Measurements from ENCODE around the gene SEMA6A. TPM values are rescaled to one million over a fixed set of nuclear protein-coding genes. Genes with fewer than 3 reads are reported as not detected.

The SEMA6A gene
- total and polyA plus RNA-seq, 10 of the 15 experiments (the other 5 are each of a cell fraction or from before 2014, with no cell fraction given), result 0.16 to 10.2 (median 1.1) TPM

DNA sequence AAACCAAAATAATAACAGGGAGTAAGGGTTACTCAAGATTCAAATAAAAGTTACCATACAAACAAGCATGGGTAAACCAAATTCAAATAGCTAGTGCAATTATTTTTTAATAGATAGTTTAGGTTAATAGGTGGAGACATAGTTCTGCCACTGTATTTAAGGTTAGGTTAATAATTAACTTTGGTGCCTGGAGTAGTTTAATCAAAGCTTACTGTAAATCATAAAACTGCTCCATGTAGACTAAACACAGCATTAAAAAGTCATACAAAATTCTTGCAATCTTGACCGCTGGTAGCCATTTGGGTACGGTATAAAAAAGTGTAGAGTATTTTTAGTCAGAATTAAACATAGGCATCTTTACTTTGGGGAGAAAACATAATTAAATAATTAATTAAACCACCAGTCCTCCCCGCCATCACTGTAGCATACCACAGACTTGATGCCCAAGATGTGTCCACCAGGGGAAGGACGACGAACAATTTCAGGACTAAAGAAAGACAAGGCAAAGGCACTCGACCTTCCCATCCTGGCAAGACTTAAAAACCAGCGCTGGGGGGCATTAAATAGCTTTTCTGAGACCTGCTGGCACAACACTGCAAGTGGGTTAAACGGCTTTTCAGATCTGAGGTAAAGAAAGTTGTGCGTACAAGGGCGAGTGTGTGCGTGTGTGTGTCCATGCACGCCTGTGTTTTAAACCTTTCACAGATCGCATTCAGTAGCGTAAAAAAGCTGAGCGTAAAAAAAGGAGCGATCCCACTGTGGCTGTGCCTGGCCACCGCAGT lies 2.9 kb downstream of the SEMA6A start:
- BruUV-seq (replicated peaks), result no TSS peak
- WGBS (ENCODE audit: insufficient coverage, insufficient replicate concordance, low lambda C conversion rate, missing lambda C conversion rate), result 81% methylated on average over 17 of the region's 17 CpGs
- ATAC-seq (no peak), FAIRE-seq (no peak), DNase-seq (ENCODE audit: low read depth, low spot score) (no peak)
- Histone ChIP-seq H3K9ac (ENCODE audit: control insufficient read depth, insufficient read depth, low read length) (no peak overlapping the region), H3K4me2 (ENCODE audit: control insufficient read depth, insufficient read depth) (peak overlapping the region; percentile 98; the same call in 1 of the 2 replicates), H3K27ac (ENCODE audit: control insufficient read depth, insufficient read depth) (no peak overlapping the region), H4K20me1 (ENCODE audit: control insufficient read depth, insufficient read depth) (no peaks in the 10 kb centered on the region), H3K9me3 (replicated peaks; ENCODE audit: control insufficient read depth, insufficient read depth, low read length) (no peaks in the 10 kb centered on the region), H3K4me1 (ENCODE audit: control insufficient read depth, insufficient read depth, low read length) (peaks cover 2% of the 10 kb centered on the region; the same call in 1 of the 2 replicates), H2AFZ (ENCODE audit: control insufficient read depth, low read depth, low read length) (no peak overlapping the region), H3K36me3 (ENCODE audit: control insufficient read depth in 2 of 2, insufficient read depth in 2 of 2, low read length in 1 of 2) (no peaks in the 10 kb centered on the region), H3K4me3 (peak overlapping the region; percentile 85; the same call in 1 of the 2 replicates), H3K27me3 (replicated peaks in 1 of 2; ENCODE audit: control insufficient read depth in 2 of 2, insufficient read depth in 2 of 2, low read length in 1 of 2) (peaks cover 2 to 20% of the 10 kb centered on the region in 2 experiments), H3K79me2 (ENCODE audit: control insufficient read depth, insufficient read depth, low read length) (peaks cover 8% of the 10 kb centered on the region)
- intact Hi-C loops (cut with micrococcal nuclease; ENCODE audit: unreplicated experiment) (loop anchor here (1.0 to 10.0 kb wide), 3 partner anchors 433 to 883 kb away; no protein-coding TSS in a partner anchor), in situ Hi-C loops (cut with MboI) (loop anchor here (25.0 kb wide), 1 partner anchor 434 kb away; no protein-coding TSS in a partner anchor)
- RAD21 ChIA-PET (ENCODE audit: unreplicated experiment), result interaction anchor here (0.8 to 6.9 kb wide), 11 partner anchors 10 to 437 kb away, joined by 3 to 74 read pairs (median 3); no protein-coding TSS in a partner anchor
- CTCF ChIA-PET, result interaction anchor here (1.0 to 6.3 kb wide), 11 partner anchors 8 to 434 kb away, joined by 3 to 46 read pairs (median 4); no protein-coding TSS in a partner anchor
- SMC1A ChIA-PET (ENCODE audit: uncharacterized antibody, unreplicated experiment), result interaction anchor here (0.7 to 6.1 kb wide), 20 partner anchors 11 to 883 kb away, joined by 3 to 44 read pairs (median 5); no protein-coding TSS in a partner anchor
- POLR2A ChIA-PET, result interaction anchor here (0.6 to 2.7 kb wide), 3 partner anchors 10 to 202 kb away, joined by 3 to 11 read pairs (median 3); no protein-coding TSS in a partner anchor
- TF ChIP-seq, protein P1, sequence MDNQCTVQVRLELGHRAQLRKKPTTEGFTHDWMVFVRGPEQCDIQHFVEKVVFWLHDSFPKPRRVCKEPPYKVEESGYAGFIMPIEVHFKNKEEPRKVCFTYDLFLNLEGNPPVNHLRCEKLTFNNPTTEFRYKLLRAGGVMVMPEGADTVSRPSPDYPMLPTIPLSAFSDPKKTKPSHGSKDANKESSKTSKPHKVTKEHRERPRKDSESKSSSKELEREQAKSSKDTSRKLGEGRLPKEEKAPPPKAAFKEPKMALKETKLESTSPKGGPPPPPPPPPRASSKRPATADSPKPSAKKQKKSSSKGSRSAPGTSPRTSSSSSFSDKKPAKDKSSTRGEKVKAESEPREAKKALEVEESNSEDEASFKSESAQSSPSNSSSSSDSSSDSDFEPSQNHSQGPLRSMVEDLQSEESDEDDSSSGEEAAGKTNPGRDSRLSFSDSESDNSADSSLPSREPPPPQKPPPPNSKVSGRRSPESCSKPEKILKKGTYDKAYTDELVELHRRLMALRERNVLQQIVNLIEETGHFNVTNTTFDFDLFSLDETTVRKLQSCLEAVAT (IDR thresholded peaks at IDR 0.05), result 0 out of 2 replicates have a peak, but pooled peaks have one; percentile 62
- TF ChIP-seq, protein P2, sequence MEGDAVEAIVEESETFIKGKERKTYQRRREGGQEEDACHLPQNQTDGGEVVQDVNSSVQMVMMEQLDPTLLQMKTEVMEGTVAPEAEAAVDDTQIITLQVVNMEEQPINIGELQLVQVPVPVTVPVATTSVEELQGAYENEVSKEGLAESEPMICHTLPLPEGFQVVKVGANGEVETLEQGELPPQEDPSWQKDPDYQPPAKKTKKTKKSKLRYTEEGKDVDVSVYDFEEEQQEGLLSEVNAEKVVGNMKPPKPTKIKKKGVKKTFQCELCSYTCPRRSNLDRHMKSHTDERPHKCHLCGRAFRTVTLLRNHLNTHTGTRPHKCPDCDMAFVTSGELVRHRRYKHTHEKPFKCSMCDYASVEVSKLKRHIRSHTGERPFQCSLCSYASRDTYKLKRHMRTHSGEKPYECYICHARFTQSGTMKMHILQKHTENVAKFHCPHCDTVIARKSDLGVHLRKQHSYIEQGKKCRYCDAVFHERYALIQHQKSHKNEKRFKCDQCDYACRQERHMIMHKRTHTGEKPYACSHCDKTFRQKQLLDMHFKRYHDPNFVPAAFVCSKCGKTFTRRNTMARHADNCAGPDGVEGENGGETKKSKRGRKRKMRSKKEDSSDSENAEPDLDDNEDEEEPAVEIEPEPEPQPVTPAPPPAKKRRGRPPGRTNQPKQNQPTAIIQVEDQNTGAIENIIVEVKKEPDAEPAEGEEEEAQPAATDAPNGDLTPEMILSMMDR (IDR thresholded peaks at IDR 0.05 in 2 of 3, conservative IDR thresholded peaks at IDR 0.05 in 1 of 3; ENCODE audit: control insufficient read depth in 2 of 3, extremely low read depth in 1 of 3, insufficient read depth in 1 of 3, low read depth in 3 of 3, low read length in 3 of 3), result peak in 1 of 3 experiments; percentile 21; a peak in 1 of 6 replicates
- TF ChIP-seq BHLHE40 (IDR thresholded peaks at IDR 0.05; ENCODE audit: borderline replicate concordance in 1 of 2, low read depth in 2 of 2, low read length in 1 of 2) (no peak), RB1 (IDR thresholded peaks at IDR 0.05; ENCODE audit: borderline replicate concordance) (no peak), WRNIP1 (IDR thresholded peaks at IDR 0.05; ENCODE audit: borderline replicate concordance, low read depth, low read length) (no peak), CEBPB (IDR thresholded peaks at IDR 0.05; ENCODE audit: borderline replicate concordance in 1 of 2, low read depth in 2 of 2, low read length in 2 of 2) (no peak), FOXM1 (IDR thresholded peaks at IDR 0.05; ENCODE audit: low read depth, low read length) (no peak), LARP7 (IDR thresholded peaks at IDR 0.05) (0 out of 2 replicates have a peak, but pooled peaks have one; percentile 14), KDM1A (IDR thresholded peaks at IDR 0.05; ENCODE audit: borderline replicate concordance) (no peak), NR2C1 (IDR thresholded peaks at IDR 0.05) (0 out of 2 replicates have a peak, but pooled peaks have one; percentile 17), NFXL1 (IDR thresholded peaks at IDR 0.05; ENCODE audit: borderline replicate concordance) (no peak)
